SK-N-DZ (cell line): ENCODE measurements around the gene DKC1.
"Not testable (repeated sequence)": the region's sequence is repeated elsewhere in the genome, so short reads cannot be mapped to it uniquely, and the experiment has no call there.

Source experiments
- DNase-seq: peaks from one replicate; pipeline ENCODE4 v3.0.0-alpha.2; 2015; ENCODE audit warnings: low spot score

The DKC1 gene

DNA sequence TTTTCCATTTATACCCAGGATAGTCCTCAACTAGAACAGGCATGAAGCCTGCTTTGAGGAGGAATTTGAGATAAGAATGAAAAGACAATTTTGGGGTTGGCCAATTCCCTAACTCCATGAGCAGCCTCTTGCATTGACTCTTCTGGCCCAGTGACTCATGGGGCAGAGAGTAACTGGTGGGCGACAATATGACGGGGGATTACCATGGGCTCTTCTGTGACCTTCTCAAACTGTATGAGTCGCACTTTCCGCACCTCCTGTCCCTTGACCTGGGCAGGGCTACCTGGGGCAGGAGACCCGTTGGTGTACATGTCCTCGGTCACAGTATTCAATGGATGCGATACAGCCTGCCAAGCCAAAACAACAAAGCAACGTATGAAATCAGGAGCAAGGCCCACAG, 29.3 kb downstream of the DKC1 start:
- no peak for DNase-seq

DNA sequence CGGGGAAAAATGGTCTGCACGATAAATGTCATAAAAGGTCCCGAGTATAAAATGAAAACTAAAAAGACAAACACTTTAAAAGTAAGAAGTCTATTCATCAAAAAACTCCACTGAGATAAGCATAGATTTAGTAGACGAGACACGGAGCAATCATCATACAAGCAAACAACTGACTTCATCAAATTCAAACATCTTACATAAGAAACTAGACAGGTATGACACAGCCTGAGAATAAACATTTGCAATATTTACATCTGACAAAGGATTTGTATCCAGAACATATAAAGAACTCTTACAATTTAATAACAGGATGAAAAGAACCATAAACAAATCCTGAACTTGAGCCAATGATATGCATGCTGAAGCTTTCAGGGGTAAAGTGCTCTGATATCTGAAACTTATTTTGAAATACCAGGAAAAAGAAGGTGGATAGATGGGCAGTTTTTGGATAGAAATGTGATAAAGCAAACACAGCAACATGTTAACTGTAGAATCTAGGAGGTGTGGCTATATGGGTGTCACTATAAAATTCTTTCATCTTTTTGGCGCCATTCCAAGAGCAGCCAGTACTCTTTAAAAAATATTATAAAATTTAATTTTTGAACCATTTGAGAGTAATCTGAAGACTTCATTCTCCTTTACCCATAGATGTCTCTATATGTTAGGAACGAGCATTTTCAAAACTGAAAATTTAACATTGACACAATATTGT, 30.6 kb downstream of the DKC1 start:
- no peak for DNase-seq

DNA sequence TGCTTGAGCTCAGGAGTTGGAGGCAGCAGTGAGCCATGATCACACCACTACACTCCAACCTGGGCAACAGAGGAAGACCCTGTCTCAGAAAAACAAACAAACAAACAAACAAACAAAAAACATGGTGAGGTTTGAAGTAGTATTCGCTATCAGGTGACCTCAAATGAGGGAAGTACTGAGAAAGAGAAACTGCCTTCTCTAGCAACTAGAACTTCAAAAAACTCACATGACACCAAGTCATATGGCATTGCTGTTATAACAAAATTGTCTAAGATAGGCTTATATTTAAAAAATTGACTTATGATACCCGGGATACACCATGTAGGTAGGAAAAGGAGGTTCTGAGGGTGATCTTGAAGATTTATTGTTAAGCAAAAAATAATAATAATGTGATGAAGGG, 32.4 kb downstream of the DKC1 start:
- no peak for DNase-seq

DNA sequence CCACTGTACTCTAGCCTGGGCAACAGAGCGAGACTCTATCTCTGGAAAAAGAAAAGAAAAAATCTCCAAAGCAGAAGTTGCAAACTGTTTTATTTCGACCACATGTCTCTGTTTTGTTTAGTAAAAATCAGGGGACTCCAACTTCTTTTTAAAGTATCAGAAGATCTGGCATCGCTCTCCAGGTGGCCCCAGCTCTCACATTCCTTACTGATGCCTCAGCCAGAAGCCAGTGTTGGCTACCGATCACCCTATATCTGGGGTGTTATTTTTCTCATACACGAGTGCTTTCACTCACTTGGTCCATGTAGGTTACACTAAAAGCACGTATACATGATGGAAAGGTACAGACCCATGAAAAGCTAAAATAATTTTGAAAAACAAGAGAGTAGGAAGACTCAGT, 34.3 kb downstream of the DKC1 start:
- DNase-seq, result no peak

DNA sequence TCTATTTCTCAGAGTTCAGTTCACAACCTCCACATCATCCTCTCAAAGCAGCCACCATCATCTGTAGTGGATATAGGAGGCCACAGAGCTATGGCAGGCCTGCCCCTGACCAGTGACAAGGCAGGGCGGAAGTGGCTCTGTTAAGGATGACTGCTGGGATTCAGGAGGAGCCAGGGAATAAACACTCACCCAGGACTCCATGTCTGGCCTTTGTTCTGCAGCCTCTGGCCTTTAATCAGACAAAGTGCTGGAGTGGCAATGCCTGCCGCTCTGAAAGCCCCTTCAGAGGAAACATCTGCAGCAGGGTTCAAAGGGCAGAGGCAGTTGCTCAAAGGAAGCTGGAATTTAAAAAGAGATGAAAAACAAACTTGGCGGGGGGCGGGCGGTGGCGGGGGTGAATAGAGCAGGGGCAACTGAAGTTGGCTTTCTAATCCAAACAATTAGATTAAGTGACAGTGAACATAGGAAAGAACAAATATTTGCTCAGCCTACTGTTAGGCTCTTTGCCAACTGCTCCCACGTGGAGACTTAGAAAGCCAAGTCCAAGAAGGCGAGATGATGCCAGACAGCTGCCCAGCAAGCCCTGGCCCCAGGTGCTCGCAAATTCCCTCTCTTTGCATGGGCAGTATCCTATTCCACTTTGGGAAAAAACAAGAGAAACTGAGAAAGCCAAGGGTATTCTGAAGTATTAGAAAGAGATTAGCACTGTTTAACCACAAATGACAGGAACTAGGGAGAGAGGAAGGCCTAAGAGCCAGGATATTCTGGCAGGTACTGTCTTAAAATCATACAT, 37.1 kb downstream of the DKC1 start:
- DNase-seq, result no peak

DNA sequence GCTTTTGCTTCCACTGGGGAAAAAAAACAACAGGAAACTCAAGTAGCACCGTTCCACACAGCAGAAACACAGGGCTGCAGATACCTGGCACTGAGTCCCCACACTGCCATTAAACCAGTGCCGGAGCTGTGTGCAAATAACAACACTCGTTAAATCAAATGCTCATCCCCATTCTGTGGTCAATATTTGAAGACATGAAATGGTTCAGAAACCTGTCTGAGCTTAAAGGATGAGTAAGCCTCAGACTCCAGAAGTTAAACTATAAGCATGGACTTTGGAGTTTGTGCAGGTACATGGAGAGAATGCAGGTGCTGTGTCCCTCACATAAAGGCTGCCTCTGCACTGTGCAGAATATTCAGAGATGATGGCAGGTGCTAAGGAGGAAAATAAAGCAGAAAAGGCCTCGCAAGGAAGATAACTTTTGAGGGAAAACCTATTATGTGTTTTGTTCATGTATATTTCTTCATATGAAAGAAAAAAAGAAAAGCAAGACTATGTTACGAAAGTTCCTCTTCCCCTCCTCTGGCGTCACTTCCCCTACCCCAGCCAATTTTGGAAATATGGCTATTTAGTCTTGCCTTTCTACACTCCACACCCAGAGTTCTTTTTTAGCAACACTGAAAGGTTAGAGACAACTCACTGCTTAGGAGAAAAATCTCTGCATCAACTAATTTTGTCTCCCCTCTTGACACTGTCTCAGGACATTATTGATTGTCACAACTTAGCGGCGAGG, 38.0 kb downstream of the DKC1 start:
- DNase-seq, result no peak

DNA sequence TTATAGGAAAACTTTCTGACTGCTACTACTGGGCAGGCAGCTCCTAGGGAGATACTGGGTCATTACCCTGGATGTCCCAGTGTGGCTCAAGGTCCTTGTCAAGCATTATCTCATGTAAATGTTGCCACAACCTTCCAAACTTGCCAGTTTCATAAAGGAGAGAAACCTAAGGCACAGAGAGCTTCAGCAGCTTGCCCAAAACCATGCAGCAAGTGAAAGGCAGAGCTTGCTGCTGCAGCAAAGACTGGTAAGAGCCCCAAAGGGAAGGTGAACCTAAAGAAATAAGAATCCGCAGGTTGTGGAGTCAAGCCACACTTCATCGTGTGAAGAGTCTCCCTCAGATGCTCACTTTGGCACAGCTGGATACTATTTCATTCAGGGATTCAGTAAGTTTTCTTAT, 40.3 kb downstream of the DKC1 start:
- DNase-seq, result no peak

DNA sequence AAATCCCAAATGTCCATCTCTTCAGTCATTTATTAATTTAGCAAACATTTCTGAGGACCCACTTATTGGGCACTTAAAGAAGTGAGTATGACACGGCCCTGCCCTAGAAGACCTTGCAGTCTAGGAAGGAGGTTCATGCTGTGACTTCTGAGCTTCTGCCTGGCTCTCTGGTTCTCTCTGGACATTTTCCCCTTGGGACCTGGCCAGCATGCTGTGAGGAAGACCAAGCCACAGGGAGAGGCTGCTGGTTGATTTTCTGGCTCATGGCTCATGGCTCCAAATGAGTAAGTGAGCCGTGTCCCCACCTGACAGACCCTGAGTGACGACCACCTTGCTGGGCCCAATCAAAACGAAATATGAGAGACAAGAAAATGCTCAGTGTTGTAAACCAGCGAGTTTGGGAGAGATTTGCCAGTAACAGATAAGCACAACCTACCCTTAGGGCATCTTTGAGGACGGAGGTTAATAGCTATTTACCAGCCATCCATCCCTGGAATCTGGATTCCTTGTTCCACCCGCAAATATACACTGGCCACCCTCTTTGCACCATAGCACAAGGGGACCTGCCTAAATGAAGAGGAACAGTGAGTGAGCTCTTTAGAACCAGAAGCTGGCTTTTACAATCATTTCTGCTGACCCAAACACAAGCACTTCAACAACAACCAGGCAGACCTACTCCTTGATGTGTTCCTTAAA, 41.7 kb downstream of the DKC1 start:
- no peak for DNase-seq

DNA sequence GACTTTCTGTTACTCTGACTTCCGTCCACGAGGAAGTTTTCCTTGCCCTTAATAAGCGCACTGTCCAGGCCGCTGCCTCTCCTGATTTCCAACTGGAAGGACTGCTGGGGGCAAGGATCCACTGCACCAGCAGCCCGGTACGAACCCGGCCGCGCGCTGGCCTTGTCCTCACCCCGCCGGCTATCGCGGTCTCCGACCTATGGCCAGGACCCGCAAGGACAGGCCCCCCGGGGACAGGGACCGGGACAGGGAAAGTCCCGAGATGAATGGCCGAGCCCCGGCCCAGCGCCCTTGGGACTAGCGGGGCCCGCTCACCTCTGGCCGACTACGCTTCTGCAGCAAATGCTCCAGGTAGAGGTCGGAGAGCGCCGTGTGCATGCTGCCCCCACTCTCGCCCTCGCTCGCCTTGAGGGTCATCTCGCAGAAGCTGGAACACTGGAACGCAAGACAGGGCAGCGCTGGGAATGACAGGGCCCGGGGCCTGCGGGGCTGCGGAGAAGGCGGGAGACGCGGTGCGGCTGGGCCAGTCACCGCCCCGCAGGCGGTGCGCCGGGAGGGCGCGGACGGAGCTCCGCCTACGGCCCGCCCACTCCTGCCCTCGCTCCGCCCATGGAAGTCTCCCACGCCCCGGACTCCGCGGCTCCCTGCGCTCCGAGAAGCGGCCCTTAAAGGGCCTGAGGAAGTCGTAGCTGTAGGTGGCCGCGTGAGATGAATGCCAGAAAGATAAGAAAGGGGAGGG, 42.5 kb downstream of the DKC1 start, which contains the start of gene MPP1:
Gene MPP1 (minus strand): TSS at position 529 of the 739 bp plus-strand sequence. CDS start 112 bp downstream, at position 417.
- peak; percentile 71 for DNase-seq

DNA sequence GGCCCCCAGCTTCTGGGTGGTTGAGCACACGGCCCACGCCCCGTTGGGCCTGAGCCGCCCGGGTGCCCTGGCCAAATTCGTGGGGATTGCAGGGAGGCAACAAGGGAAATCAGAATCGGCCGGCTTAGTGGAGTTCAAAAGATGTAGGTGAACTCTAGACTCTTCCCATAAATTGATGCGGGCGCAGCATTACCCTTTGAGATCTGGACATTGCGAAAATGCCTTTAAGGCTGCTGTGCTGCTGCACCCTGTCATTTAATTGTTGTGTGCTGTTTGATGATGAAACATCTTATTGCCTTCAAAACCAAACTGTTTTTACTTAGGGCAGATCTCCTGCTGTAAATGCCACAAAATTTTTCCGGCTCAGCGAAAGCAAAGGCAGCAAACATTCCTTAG, 43.0 kb downstream of the DKC1 start:
- no peak for DNase-seq

DNA sequence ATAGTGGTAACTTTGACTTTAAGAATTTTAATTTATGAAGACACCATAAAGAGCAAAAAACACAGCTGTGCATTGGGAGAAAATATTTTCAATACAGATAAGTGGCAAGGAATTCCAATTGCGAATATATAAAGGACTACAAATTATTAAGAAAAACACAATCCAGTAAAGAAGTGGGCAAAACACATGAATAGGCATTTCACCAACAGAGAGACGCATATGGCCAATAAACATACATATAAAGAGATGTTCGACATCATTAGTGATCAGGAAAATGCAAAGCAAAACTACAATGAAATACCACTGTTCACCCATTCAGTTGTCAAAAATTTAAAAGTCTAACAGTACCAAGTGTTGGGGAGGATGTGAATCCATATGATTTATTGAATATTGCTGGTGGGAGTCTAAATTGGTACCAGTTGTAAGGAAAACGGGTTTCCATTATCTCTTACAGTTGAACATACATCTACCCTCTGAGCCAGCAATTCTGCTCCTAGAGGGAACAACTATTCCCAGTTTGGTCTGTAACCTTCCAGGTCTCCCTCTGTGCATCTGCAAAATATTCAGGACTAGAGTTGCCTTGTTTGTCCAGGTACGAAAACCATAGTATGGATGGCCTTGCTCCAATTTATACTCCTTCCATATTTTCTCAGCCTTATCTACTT, 44.3 kb downstream of the DKC1 start:
- no peak for DNase-seq

DNA sequence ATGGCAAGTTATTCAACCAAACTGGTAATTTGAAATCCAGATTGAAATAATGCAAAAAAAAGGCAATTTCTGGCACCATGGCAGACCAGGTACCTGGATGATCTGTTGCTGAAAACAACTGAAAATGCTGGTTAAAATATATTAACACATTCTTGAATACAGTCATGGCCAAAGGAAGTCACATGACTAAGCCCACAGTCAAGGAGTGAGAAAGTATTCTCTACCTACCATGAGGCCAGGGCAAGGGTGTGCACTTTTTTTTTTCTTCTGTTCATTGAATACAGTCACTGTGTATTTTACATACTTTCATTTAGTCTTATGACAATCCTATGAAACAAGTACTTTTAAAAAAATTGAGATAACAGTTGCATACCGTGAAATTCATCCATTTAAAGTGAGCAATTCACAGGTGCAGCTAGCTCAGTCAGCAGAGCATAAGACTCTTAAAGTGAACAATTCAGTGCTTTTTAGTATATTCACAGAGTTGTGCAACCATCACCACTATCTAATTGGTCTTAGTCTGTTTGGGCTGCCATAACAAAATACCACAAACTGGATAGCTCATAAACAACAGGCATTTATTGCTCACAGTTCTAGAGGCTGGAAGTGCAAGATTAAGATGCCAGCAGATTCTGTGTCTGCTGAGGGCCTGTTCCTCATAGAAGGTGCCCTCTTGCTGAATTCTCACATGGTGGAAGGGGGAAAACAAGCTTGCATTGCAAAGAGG, 47.4 kb downstream of the DKC1 start:
- no peak for DNase-seq

DNA sequence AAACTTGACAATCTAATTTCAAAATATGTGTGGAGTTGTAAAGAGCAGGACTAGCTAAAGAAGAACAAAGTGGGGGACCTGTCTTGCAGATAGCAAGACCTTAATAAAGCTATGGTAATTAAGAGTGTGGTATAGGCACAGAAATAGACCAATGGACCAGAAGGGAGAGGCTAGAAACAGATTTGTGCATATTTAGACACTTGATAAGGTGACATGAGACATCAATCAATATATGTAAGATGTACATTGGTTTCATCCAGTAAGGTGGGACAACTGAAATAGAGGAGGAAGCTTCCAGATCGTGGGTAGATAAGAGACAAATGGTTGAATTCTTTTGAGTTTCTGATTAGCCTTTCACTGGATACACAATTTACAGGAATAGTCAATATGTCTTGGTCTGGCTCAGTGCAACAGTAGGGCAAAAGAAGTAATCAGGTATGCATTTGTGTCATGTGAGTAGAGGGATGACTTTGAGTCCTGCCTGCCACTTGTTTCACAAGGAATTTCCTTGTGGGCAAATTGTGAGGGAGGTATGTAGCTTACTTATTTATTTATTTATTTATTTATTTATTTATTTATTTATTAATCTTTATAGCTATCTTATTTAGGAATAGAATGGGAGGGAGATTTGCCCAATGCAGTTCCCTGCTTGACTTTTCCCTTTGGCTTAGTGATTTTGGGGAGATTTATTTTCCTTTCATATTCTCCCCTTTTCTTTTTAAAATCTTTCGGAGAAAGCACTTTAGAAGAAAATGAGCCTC, 49.9 kb downstream of the DKC1 start:
- DNase-seq, result no peak

DNA sequence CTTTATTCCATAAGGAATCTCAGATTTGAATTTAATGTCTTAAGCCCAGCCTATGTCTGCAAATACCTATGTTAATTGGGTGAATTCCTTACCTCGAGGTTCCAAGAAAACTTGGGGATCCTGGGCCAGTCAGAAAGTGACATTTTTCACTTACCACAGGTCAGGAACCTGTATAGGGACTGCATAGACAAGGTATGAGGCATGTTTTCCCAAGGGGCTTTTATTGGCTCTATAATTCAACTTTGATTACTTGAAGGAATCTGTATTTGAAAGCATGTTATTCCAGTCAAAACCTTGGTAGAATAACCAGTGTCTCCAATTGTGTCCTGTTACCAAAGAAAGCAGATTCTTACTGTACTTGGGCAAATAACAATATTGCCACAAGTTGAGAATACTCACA, 51.1 kb downstream of the DKC1 start:
- no peak for DNase-seq

DNA sequence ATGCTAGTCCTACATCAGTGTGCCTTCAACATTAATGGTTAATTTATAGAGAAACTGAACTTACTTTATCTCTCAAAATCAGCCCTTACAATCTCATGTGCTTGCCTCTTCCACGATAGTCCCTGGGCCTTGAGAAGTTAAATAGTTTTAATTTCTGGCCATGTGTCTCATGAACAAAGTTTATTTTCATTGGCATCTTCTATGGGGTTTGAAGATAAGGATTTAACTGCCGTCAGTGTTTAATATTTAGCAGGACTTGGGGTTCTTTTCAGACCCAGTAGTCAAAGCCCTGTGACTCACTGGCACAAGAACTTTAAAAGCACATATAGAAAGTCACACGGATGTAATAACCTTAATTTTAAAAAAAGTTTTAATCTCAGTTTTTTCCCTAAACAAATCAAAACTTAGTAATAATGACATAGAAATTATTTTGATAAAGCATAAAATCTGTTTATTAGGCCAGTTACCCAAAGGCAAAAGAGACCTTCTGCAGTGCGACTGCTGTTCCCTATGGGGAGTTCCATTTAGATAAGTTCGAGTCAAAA, 52.7 kb downstream of the DKC1 start:
- DNase-seq, result no peak

DNA sequence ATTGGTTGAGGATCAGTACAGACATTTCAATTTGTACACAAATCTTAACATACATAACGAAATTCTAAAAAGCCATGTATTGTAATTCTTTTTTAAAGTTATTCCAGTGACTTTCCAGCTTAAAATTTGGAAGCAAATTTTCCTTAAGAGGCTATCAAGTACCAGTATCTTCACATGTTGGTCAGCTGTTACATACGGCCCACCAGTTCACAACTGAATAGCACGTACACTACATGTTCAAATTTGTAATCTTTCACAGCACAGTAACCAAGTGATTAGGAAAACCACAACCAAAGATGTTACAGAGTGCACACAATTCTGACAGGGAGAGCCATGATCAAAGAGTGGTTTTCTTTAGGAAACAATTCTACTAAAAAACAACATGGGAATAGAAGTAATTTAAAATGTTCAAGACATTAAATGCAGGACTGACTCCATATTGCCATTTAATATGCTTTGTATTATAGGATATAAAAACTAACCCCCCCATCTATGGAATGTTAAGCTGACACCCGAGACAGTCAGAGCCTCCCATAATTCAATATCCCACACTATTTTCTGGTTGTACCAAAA, 53.7 kb downstream of the DKC1 start:
- not testable (repeated sequence) for DNase-seq

DNA sequence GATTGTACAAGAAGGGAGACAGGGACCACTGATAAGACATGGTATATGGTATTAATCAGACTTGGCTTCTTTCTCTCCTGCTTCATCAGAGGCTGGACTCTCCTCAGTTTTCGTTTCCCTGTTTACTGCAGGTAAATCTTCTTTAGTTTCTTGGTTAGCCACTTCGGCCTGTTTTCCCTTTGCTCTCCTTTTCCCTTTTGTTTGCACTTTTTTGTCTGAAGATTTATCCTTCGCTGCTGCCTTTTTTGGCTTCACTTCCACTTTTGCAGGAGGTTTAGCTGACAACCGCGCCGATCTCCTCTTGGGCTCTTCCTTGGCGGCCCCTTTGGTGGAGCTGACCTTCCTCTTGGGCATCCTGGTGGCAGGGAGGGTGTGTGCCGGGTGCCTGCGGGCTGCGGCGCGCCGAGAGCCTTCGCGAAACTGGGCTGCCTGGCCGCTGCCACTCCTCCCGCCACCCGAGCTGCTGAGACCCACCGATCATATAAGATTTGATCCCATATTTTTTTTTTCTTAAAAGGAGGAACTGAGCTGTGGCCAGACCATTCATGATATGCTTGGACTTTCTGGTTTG, 54.5 kb downstream of the DKC1 start:
- not testable (repeated sequence) for DNase-seq
